ENCODE data around the gene GABRG2.

GABRG2 gene

DNA sequence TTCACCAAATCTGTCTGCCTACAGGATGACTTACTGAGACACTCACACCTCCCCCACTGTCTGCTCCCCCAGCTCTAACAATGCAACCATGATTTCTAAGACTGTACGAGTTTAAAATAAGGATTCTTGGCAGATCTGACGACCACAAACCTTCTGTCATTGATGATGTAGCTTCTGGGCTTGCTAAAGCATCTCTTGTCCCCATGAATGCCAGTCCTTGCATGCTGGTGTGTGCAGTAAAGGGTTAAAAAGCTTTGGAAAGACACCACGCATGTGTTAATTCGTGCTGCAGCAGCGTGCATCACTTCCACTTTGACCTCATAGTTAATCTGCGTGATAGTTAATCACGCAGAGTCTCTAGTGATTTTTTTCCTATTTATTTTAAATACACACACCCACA lies 411 bp upstream of the GABRG2 start:
- H3K4me3 ChIP-seq (ENCODE audit: control insufficient read depth, low read depth, low read length) = no peak overlapping the region
- DNase-seq (ENCODE audit: low read depth) = no peak
- TF ChIP-seq, protein P1, sequence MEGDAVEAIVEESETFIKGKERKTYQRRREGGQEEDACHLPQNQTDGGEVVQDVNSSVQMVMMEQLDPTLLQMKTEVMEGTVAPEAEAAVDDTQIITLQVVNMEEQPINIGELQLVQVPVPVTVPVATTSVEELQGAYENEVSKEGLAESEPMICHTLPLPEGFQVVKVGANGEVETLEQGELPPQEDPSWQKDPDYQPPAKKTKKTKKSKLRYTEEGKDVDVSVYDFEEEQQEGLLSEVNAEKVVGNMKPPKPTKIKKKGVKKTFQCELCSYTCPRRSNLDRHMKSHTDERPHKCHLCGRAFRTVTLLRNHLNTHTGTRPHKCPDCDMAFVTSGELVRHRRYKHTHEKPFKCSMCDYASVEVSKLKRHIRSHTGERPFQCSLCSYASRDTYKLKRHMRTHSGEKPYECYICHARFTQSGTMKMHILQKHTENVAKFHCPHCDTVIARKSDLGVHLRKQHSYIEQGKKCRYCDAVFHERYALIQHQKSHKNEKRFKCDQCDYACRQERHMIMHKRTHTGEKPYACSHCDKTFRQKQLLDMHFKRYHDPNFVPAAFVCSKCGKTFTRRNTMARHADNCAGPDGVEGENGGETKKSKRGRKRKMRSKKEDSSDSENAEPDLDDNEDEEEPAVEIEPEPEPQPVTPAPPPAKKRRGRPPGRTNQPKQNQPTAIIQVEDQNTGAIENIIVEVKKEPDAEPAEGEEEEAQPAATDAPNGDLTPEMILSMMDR (IDR thresholded peaks at IDR 0.05; ENCODE audit: control insufficient read depth, insufficient read depth, low read depth, low read length, missing control alignments) = no peak

DNA sequence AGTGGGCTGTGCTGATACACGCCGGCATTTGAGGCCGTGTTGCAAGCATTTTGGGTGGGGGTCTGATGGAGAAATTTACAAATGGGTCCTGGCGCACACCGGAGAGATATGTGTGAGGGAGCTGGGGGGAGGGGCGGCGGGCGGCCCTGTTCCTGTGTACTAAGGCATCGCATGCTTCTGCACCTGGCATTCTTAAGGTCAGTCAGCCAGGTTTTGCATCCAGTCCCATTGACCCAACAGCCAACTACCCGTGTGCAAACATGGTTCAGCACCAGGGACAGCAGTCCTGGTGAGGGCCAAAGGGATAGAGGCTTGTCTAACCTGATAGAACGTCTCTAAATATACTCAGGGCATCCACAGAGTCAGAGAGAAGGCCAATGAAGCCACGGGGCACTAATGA lies 839 bp downstream of the GABRG2 start:
- no peak for DNase-seq (ENCODE audit: low read depth)
- TF ChIP-seq, protein P1 (IDR thresholded peaks at IDR 0.05; ENCODE audit: control insufficient read depth, insufficient read depth, low read depth, low read length, missing control alignments) = no peak
- no peak overlapping the region for H3K4me3 ChIP-seq (ENCODE audit: control insufficient read depth, low read depth, low read length)

DNA sequence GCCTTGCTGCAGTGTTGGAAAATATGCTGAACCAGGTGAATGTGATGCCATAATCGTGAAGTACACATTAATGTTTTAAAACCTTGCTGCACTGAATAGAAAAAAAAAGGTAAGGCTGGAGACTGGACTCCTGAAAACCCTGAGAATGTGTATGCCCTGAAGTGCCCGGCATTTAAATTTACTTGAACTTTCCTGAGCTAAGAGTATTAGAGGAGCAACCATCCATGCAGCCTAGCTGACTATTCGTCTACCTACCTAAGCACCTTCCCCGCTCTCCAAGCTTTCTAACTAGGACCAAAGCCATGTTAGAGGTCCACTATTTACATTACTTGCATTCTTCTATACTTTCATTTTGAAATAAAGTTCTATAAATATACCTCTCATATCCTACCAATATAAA lies 1.4 kb downstream of the GABRG2 start:
- TF ChIP-seq, protein P1 (IDR thresholded peaks at IDR 0.05; ENCODE audit: control insufficient read depth, insufficient read depth, low read depth, low read length, missing control alignments) = no peak
- no peak for DNase-seq (ENCODE audit: low read depth)
- no peak overlapping the region for H3K4me3 ChIP-seq (ENCODE audit: control insufficient read depth, low read depth, low read length)

- DNase-seq (ENCODE audit: low read depth) = no peak
- no peak overlapping the region for H3K4me3 ChIP-seq (ENCODE audit: control insufficient read depth, low read depth, low read length)
- TF ChIP-seq, protein P1 (IDR thresholded peaks at IDR 0.05; ENCODE audit: control insufficient read depth, insufficient read depth, low read depth, low read length, missing control alignments) = no peak
Measured at GRCh38 chr5:162078805-162079204, 11.2 kb downstream of the GABRG2 start.

- no peak overlapping the region for H3K4me3 ChIP-seq (ENCODE audit: control insufficient read depth, low read depth, low read length)
- no peak for DNase-seq (ENCODE audit: low read depth)
- TF ChIP-seq, protein P1 (IDR thresholded peaks at IDR 0.05; ENCODE audit: control insufficient read depth, insufficient read depth, low read depth, low read length, missing control alignments) = no peak
Measured at GRCh38 chr5:162091336-162091735, 23.8 kb downstream of the GABRG2 start.

GRCh38 chr5:162096448-162096847 lies 28.9 kb downstream of the GABRG2 start:
- TF ChIP-seq, protein P1 (IDR thresholded peaks at IDR 0.05; ENCODE audit: control insufficient read depth, insufficient read depth, low read depth, low read length, missing control alignments) = no peak
- no peak for DNase-seq (ENCODE audit: low read depth)

DNA sequence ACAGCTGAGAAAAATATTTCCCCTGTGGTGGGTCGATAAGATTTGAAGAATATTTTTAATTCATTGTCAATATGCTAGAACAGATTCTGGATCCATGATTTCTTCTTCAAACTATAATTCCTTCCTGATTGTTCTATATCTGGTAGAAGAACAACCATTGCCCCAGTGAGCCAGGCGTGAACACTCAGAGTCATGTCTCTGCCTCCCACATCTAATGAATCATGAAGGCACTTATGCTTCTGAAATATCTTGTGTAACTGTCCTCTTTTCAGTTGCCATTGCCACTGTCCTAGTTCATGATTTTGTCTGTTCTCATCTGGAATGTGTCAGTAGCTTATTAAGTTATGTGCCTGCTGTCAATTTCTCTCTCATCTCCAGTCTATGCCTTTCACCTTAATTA lies 40.0 kb downstream of the GABRG2 start:
- TF ChIP-seq, protein P1 (IDR thresholded peaks at IDR 0.05; ENCODE audit: control insufficient read depth, insufficient read depth, low read depth, low read length, missing control alignments) = no peak
- no peak overlapping the region for H3K4me3 ChIP-seq (ENCODE audit: control insufficient read depth, low read depth, low read length)
- no peak for DNase-seq (ENCODE audit: low read depth)

More at GRCh38 chr5:162096448-162096847, 28.9 kb downstream of the GABRG2 start:
- no peak overlapping the region for H3K4me3 ChIP-seq (ENCODE audit: control insufficient read depth, low read depth, low read length)

Data from AG09309 (cell line).